OCI-LY1 (cell line): ENCODE measurements around the gene SMOC2.

Source experiments
- H2AFZ ChIP-seq: fragments of 200-600 bp; sonication (generic), shearing (Covaris generic); 2 replicates; pipeline ENCODE4 v1.6.0; 2014; ENCODE audit warnings: antibody characterized with exemption, mild to moderate bottlenecking, low read length
- H3F3A ChIP-seq: fragments of 200-600 bp; sonication (generic), shearing (Covaris generic); 2 replicates; pipeline ENCODE4 v1.6.0; 2014; ENCODE audit warnings: mild to moderate bottlenecking, antibody characterized with exemption, low read length, moderate library complexity; ENCODE audit not compliant: insufficient read depth
- H3K27ac ChIP-seq: fragments of 200-600 bp; sonication (generic); 2 replicates; pipeline ENCODE4 v1.5.1; 2014; ENCODE audit warnings: low read length, mixed run types, mild to moderate bottlenecking, low read depth; ENCODE audit not compliant: poor library complexity, severe bottlenecking
- H3K27me3 ChIP-seq: fragments of 200-600 bp; sonication (generic); 2 replicates; pipeline ENCODE4 v1.6.0; 2014; ENCODE audit warnings: antibody characterized with exemption, mild to moderate bottlenecking, low read length, moderate library complexity; ENCODE audit not compliant: insufficient read depth
- H3K36me3 ChIP-seq: fragments of 200-600 bp; sonication (generic); 2 replicates; pipeline ENCODE4 v1.6.1; 2014; ENCODE audit warnings: mild to moderate bottlenecking, antibody characterized with exemption, low read length, moderate library complexity, mixed read lengths; ENCODE audit not compliant: insufficient read depth
- H3K4me1 ChIP-seq: fragments of 200-600 bp; sonication (generic); 2 replicates; pipeline ENCODE4 v1.5.1; 2014; ENCODE audit warnings: mild to moderate bottlenecking, low read length, moderate library complexity; ENCODE audit not compliant: insufficient read depth, severe bottlenecking
- H3K4me2 ChIP-seq: fragments of 200-600 bp; sonication (generic), shearing (Covaris generic); 2 replicates; pipeline ENCODE4 v1.6.1; 2014; ENCODE audit warnings: low read length
- H3K4me3 ChIP-seq: fragments of 200-600 bp; sonication (generic); 2 replicates; pipeline ENCODE4 v1.5.1; 2014; ENCODE audit warnings: low read length, low read depth, mild to moderate bottlenecking, mixed read lengths; ENCODE audit not compliant: poor library complexity, severe bottlenecking
- H3K79me2 ChIP-seq: fragments of 200-600 bp; shearing (Covaris generic); 2 replicates; pipeline ENCODE4 v1.6.1; 2016; ENCODE audit warnings: mixed run types, low read length, mixed read lengths; ENCODE audit not compliant: insufficient read depth
- H3K9ac ChIP-seq: fragments of 200-600 bp; sonication (generic), shearing (Covaris generic); 2 replicates; pipeline ENCODE4 v1.6.1; 2014; ENCODE audit warnings: mild to moderate bottlenecking, low read length, mixed read lengths
- H3K9me2 ChIP-seq: fragments of 200-600 bp; sonication (generic), shearing (Covaris generic); 2 replicates; pipeline ENCODE4 v1.6.1; 2014; ENCODE audit warnings: low read depth, mild to moderate bottlenecking, low read length, mixed read lengths
- H3K9me3 ChIP-seq: fragments of 200-600 bp; shearing (Covaris generic); 2 replicates; pipeline ENCODE4 v1.6.1; 2014; ENCODE audit warnings: low read length, mixed read lengths
- H4K20me1 ChIP-seq: fragments of 200-600 bp; sonication (generic), shearing (Covaris generic); 2 replicates; pipeline ENCODE4 v1.6.0; 2016; ENCODE audit warnings: mild to moderate bottlenecking, low read length; ENCODE audit not compliant: insufficient read depth
- CTCF ChIP-seq: fragments of 200-600 bp; sonication (generic), shearing (Covaris generic); IDR thresholded peaks from 2 replicates; pipeline ENCODE4 v1.5.1; 2017; ENCODE audit warnings: mild to moderate bottlenecking, antibody characterized with exemption, low read length, moderate library complexity, mixed read lengths
- EZH2 ChIP-seq: fragments of 200-600 bp; sonication (generic), shearing (Covaris generic); IDR thresholded peaks from 2 replicates; pipeline ENCODE4 v1.8.0; 2017; ENCODE audit warnings: borderline replicate concordance, mixed run types, mild to moderate bottlenecking, antibody characterized with exemption, low read length, moderate library complexity, mixed read lengths

SMOC2 gene

GRCh38 chr6:168563656-168564055 lies 122.7 kb downstream of the SMOC2 start:
- Histone ChIP-seq H3K27me3 (no peaks in the 10 kb centered on the region; the same call in 1 of the 2 replicates), H2AFZ (no peak overlapping the region), H3K9me3 (no peaks in the 10 kb centered on the region), H4K20me1 (no peaks in the 10 kb centered on the region), H3K9ac (no peak overlapping the region), H3K9me2 (no peaks in the 10 kb centered on the region), H3K79me2 (no peaks in the 10 kb centered on the region), H3K4me3 (no peak overlapping the region), H3K4me2 (no peak overlapping the region), H3K4me1 (no peaks in the 10 kb centered on the region), H3F3A (no peaks in the 10 kb centered on the region), H3K27ac (no peak overlapping the region), H3K36me3 (no peaks in the 10 kb centered on the region)
- TF ChIP-seq CTCF (no peak), EZH2 (no peak)

- no peak overlapping the region for H3K4me3 ChIP-seq
- H3F3A ChIP-seq = no peaks in the 10 kb centered on the region
- H3K9me3 ChIP-seq = no peaks in the 10 kb centered on the region
- H3K9me2 ChIP-seq = no peaks in the 10 kb centered on the region
- H3K27ac ChIP-seq = no peak overlapping the region
- no peaks in the 10 kb centered on the region for H3K36me3 ChIP-seq
- H4K20me1 ChIP-seq = no peaks in the 10 kb centered on the region
- no peak overlapping the region for H3K4me2 ChIP-seq
- no peak overlapping the region for H2AFZ ChIP-seq
- TF ChIP-seq CTCF = no peak
- no peak for TF ChIP-seq EZH2
- H3K9ac ChIP-seq = no peak overlapping the region
- H3K79me2 ChIP-seq = no peaks in the 10 kb centered on the region
- no peaks in the 10 kb centered on the region; the same call in 1 of the 2 replicates for H3K27me3 ChIP-seq
- H3K4me1 ChIP-seq = no peaks in the 10 kb centered on the region
Observed at GRCh38 chr6:168565112-168565511, 124.1 kb downstream of the SMOC2 start.

- Histone ChIP-seq H3K9ac (no peak overlapping the region), H3K9me3 (no peaks in the 10 kb centered on the region), H3K36me3 (no peaks in the 10 kb centered on the region), H3K27me3 (no peaks in the 10 kb centered on the region; the same call in 1 of the 2 replicates), H3K79me2 (no peaks in the 10 kb centered on the region), H3K4me1 (no peaks in the 10 kb centered on the region), H4K20me1 (no peaks in the 10 kb centered on the region), H3K4me2 (no peak overlapping the region), H3F3A (no peaks in the 10 kb centered on the region), H3K27ac (no peak overlapping the region), H3K9me2 (no peaks in the 10 kb centered on the region), H2AFZ (no peak overlapping the region), H3K4me3 (no peak overlapping the region)
- TF ChIP-seq EZH2 (no peak), CTCF (no peak)
Observed at GRCh38 chr6:168570211-168570610, 129.2 kb downstream of the SMOC2 start.
